ENCODE results near the gene DLGAP5. TPM values are rescaled to one million over a fixed set of nuclear protein-coding genes. Genes with fewer than 3 reads are reported as not detected.

DLGAP5 gene
- polyA plus RNA-seq (ENCODE audit: insufficient read length in 4 of 4) = 10 to 100 TPM; 27.2 to 33.3 (median 29.4) TPM

DNA sequence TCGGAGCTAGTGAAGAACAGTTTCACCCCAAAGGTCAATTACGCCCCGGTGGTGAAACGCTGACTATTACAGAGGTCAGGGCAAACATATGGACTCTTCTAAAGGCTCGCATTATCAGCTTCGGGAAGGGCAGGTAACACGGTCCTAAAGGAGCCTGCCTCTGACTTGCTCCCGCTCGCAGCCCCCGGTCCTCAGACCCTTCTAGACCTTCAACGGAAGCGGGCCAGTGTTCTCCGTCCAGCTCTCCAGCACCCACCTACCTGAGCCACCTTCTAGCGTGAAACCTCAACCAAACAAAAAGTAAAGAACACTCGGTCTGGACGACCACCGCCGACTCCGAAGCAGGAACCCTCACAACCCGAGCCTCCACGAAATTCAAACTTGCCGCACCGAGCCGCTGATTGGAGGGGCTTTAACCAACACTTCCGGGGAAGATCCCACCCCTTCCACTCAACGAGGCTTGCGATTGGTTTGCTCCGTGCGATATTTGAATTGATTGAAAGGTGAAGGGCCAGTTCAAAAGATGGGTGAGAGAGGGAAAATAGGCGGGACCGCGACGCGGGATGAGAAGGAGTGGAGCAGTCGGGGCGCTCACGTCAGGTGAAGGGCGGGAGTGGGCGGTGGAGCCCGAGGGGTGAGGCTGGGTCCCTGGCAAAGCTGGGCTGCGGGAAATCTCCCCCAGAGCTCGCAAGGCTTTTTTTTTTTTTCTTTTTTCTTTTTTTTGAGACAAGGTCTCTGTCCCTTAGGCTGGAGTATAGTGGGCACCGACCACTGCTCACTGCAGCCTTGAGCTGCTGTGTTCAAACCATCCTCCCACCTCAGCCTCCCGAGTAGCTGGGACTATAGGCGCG, at the start of gene DLGAP5:
Gene DLGAP5 (minus strand): TSS at position 383 of the 851 bp plus-strand sequence. CDS start 2,406 bp downstream, outside the sequence.
- peak; percentile 87 to 97 (median 96) for DNase-seq (ENCODE audit: low read depth in 4 of 4, low spot score in 3 of 4)

- no peak for DNase-seq (ENCODE audit: low read depth in 4 of 4, low spot score in 3 of 4)
These were observed 49.3 kb upstream of the DLGAP5 start for GRCh38 chr14:55240526-55241178.

- DNase-seq (ENCODE audit: low read depth in 4 of 4, low spot score in 3 of 4) = no peak
These were observed 47.9 kb upstream of the DLGAP5 start for GRCh38 chr14:55239320-55239719.

- DNase-seq (ENCODE audit: low read depth in 4 of 4, low spot score in 3 of 4) = no peak
These were observed 46.8 kb upstream of the DLGAP5 start for GRCh38 chr14:55238019-55238680.

DNA sequence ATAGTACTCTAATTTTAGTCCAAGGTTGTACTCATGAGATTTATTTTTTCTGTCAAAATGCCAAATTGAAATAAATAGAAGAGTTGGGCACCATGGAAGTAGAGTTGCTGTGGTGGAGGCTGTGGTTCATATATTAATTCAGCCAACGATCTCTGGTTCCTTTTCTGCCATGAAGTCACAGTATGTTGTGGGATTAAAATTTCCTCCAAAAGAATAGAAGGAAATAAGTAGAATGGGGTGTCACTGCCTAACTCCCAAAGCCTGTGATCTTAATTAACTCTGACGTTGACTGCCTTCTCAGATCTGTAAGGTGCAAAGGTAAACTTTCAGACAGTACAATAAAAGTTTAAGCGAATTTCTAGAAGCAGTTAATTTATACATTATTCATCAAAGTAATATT, 42.2 kb upstream of the DLGAP5 start:
- DNase-seq (ENCODE audit: low read depth in 4 of 4, low spot score in 3 of 4) = no peak

DNA sequence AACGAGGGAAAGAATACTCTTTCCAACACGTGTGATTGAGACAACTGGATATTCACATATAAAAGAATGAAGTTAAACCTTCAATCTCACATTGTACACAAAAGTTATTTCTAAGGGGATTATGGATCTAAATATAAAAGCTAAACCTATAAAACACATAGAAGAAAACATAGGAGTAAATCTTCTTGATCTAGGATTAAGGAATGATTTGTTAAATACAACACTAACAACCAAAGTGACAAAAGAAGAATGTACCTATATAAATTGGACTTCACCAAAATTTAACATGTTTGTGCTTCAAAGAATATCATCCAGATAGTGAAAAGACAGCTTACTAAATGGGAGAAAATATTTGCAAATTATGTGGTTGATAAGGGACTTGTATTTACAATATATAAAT, 36.9 kb upstream of the DLGAP5 start:
- DNase-seq (ENCODE audit: low read depth in 4 of 4, low spot score in 3 of 4) = no peak

- no peak for DNase-seq (ENCODE audit: low read depth in 4 of 4, low spot score in 3 of 4)
These were observed 32.0 kb upstream of the DLGAP5 start for GRCh38 chr14:55223364-55223763.

DNA sequence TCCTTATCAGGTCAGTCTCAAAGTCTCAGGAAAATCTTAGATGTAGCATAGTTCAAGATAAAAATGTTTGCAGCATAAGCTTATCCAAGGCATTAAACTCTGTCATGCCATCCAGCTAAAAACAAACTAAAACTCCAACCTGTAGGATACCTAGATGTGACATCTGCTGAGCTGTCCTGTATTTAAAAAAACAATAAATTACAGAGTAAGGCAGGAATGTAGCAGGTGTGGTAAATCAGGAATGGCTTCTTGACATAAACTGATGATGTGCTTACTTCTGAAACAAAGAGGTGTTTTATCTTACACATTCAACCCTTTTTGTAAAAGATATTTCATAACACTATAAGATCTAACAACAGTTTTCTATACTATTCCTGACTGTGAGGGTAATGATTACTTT, 30.6 kb upstream of the DLGAP5 start:
- DNase-seq (ENCODE audit: low read depth in 4 of 4, low spot score in 3 of 4) = no peak

- no peak for DNase-seq (ENCODE audit: low read depth in 4 of 4, low spot score in 3 of 4)
These were observed 29.8 kb upstream of the DLGAP5 start for GRCh38 chr14:55221186-55221585.

DNA sequence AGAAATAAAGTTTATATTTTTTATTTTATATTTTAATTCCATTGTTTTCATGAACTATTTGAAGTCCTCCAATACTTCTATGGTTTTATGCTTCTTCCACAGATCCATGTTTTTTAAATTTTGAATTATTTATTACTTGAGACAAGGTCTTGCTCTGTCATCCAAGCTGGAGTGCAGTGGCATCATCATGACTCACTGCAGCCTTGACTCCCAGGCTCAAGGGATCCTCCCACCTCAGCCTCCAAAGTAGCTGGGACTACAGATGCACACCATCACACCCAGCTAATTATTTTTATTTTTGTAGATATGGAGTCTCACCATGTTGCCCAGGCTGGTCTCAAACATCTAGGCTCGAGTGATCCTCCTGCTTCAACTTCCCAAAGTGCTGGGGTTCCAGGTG, 28.8 kb upstream of the DLGAP5 start:
- no peak for DNase-seq (ENCODE audit: low read depth in 4 of 4, low spot score in 3 of 4)

DNA sequence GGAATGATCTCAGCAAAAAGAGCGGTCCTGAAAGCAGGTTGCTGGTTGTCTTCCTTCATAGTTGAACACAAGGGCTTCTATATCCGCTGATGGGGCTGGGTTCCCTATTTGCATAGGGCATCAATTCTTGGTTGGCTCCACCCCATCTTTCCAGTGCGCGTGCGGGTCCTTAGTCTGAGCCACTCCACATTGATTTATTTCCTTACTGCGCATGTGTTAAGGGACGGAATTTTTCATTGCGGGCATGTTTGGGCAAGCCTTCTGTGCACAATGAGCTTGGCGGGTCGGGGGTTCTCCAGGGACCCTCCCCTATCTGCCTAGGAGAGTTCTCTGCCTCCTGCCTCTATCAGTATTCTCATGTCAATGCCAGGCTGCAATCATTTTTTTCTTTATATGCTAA, 21.2 kb upstream of the DLGAP5 start:
- no peak for DNase-seq (ENCODE audit: low read depth in 4 of 4, low spot score in 3 of 4)

DNA sequence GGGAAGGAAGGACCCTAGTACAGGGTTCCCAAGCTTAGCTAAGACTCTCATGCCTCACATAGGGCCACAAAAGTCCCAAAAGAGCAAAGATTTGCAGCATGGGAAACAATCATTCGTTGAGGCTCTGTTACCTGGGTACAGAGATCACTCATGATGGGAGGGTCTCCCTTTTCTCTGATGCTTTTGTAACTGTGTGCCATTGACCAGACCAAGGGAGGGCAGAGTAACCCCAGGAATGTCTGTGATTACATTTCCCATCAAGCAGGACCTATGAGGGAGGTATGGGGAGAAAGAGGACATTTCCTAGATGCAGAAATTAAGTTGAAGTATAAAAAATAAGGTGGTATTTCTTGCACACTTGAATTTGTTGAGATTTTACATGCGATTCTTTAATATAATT, 16.4 kb upstream of the DLGAP5 start:
- DNase-seq (ENCODE audit: low read depth in 4 of 4, low spot score in 3 of 4) = no peak

DNA sequence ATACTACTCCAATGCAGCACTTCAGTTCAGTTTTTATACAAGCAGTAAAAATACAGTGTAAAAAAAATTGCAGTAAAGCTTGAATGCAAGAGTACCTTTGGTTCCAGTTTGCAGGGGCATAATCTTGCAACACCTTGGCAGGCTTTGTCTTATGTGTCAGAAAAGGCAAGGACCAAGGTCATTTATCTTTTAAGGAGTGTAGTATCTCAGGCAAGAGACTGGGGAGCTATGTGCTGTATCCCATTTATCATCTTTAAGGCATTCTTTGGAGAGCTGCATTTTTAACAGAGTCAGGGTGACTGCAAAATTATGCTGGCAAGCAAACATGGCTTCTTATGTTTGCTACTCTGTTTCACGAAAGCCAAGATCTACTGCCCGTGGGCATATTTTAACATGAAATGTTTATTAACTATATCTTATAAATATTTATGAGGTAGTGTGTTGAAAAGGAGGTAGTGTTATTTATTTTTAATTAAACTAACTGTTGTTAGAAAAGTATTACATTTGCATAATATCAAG, 14.8 kb upstream of the DLGAP5 start:
- DNase-seq (ENCODE audit: low read depth in 4 of 4, low spot score in 3 of 4) = no peak

- DNase-seq (ENCODE audit: low read depth in 4 of 4, low spot score in 3 of 4) = no peak
These were observed 10.1 kb upstream of the DLGAP5 start for GRCh38 chr14:55201219-55202101.

GRCh38 chr14:55200651-55201050, 9.3 kb upstream of the DLGAP5 start:
- DNase-seq (ENCODE audit: low read depth in 4 of 4, low spot score in 3 of 4) = no peak

DNA sequence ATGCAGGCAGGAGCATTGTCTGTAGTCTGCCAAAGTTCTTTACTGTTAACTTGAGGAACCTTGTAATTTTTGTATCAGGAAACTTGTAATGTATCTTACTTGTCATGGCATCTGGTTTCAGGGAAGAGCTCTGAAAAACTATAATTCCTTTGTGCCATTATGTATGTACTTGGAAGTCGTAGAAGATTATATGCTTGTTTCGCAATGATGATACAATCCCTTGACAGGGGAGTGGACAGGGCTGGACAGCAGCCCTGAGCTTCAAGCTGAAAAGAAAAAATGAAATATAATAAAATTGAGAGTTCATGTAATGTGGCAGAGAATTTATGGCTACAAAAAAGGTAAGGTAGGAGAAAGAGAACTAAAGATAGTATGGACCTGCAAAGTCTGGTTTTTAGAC, 7.4 kb upstream of the DLGAP5 start:
- no peak for DNase-seq (ENCODE audit: low read depth in 4 of 4, low spot score in 3 of 4)

DNA sequence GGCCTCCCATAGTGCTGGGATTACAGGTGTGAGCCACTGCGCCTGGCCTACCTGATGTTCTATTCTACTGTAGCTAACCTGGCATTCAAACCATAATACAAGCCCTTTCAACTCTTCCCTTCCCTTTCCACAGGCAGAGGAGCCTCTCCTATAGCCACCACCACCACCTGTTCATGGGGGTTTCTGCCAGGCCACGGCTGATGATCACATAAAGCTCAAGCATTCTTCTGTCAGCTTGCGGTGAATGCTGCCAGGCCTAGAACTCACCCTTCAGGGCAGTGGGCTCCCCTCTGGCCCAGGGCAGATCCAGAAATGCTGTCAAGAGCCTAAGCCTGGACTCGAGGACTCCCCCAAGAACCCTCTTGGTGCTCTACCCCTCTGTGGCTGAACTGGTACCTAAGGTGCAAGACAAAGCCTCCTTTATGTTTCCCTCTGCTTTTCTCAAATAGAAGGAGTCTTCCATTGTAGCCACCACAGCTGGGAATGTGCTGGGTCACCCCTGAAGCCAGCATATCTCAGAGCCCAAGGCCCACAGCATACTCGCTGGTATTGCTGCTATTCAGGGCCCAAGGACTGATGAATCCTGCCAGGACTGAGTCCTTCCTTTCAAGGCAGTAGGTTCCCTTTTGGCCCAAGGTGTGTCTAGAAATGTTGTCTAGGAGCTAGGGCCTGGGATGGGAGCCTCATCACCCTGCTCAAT, 3.4 kb upstream of the DLGAP5 start:
- DNase-seq (ENCODE audit: low read depth in 4 of 4, low spot score in 3 of 4) = no peak

DNA sequence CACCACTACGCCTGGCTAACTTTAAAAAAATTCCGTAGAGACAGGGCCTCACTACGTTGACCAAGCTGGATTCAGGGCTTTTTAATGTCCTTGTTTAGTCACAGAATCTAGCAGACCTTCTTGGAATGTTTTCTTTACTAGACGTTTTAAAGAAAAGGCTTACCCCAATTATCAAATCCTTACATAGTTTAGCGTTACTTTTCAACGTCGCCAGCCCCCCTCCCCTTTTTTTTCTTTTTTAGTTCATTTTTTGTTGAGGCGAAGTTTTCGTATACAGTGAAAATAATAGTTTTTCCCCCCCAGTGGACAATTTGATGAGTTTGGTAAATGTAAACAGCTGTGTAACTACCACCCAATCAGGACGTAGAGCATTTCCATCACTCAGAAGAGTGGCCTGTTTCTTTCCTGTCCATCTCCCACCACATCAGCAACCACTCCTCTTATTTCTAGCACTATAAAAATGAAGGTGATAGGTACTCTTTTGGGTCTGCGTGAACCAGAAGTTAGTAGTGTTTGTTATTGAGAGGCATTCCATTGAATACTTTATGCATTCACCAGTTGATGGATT, 753 bp upstream of the DLGAP5 start:
- no peak for DNase-seq (ENCODE audit: low read depth in 4 of 4, low spot score in 3 of 4)

GRCh38 chr14:55190906-55191202, 531 bp downstream of the DLGAP5 start:
- DNase-seq (ENCODE audit: low read depth in 4 of 4, low spot score in 3 of 4) = no peak

All from right renal pelvis (tissue), 4 donors.